Measurements from ENCODE around the gene BIVM. TPM values are rescaled to one million over a fixed set of nuclear protein-coding genes. Genes with fewer than 3 reads are reported as not detected.

Gene BIVM
- total and polyA plus RNA-seq, 2 of the 4 experiments (the other 2 are of a cell fraction) = 7.2 to 12.2 TPM

DNA sequence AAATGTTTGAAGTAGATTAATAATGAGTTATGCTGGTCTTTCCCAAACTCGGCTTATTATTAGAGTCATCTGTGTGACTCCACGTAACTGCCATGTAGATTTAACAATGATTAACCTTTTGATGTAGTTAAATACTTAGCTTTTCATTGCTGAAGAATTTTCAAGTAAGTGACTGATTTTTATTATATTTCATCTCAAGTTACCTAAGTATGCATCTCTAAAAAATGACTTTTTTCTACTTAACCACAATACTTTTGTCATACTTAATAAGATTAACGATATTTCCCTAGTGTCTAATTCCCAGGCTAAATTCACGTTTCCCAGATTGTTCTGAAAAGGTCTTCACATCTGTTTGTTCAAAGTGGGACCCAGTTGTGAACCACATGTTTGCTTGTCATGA is 17.8 kb downstream of the BIVM start:
- no peak overlapping the region for H3K56ac ChIP-seq (ENCODE audit: extremely low read depth, insufficient read depth, low read length)
- no peak overlapping the region for H3K4me2 ChIP-seq (ENCODE audit: low read depth, low read length)
- no TSS peak for BruUV-seq (replicated peaks)
- H4K91ac ChIP-seq (ENCODE audit: insufficient read depth, low read depth, low read length) = no peak overlapping the region
- no peak overlapping the region for H2AFZ ChIP-seq (replicated peaks; ENCODE audit: low read length, poor library complexity)
- H2BK15ac ChIP-seq (ENCODE audit: low read depth, low read length) = no peak overlapping the region
- dilution Hi-C loops (cut with HindIII; ENCODE audit: low sequenced_read_pairs, unreplicated experiment) = no loop called here
- no peak overlapping the region for H3K14ac ChIP-seq (replicated peaks; ENCODE audit: low read depth, low read length)
- no peak overlapping the region for H3K27ac ChIP-seq (ENCODE audit: insufficient read depth, low read length)
- no peak overlapping the region for H2AK9ac ChIP-seq (replicated peaks; ENCODE audit: low read depth, low read length, poor library complexity)
- no peak overlapping the region for H2BK5ac ChIP-seq (ENCODE audit: low read depth, low read length, poor library complexity, severe bottlenecking)
- 90% methylated on average over 2 of the region's 4 CpGs; no CpG with 5 or more reads in 1 of the 2 experiments for WGBS, 2 experiments (ENCODE audit: extremely low coverage in 2 of 2, insufficient read length in 1 of 2)
- peaks cover 4% of the 10 kb centered on the region for H3K4me1 ChIP-seq (ENCODE audit: control insufficient read depth, insufficient read depth, low read length)
- peaks cover 6% of the 10 kb centered on the region for H3K36me3 ChIP-seq (ENCODE audit: control insufficient read depth, insufficient read depth, low read length)
- no peak overlapping the region for H3K4ac ChIP-seq (ENCODE audit: low read depth, low read length)
- H4K20me1 ChIP-seq (ENCODE audit: insufficient read depth, low read length) = no peaks in the 10 kb centered on the region
- no peak for ATAC-seq (ENCODE audit: low read depth)
- no peaks in the 10 kb centered on the region for H3K9me3 ChIP-seq (ENCODE audit: control insufficient read depth, insufficient read depth, low read length)
- H3K18ac ChIP-seq (ENCODE audit: low read depth, low read length) = no peak overlapping the region
- peaks cover 21 to 34% of the 10 kb centered on the region in 2 experiments for H3K79me1 ChIP-seq (ENCODE audit: low read depth in 1 of 2, low read length in 2 of 2)
- H3K23ac ChIP-seq (ENCODE audit: low read depth, low read length) = no peak overlapping the region
- DNase-seq = no peak
- ChIA-PET POLR2A (ENCODE audit: unreplicated experiment) (interaction anchor here (0.6 kb wide), 1 partner anchor 43 kb away, joined by 8 read pairs; the partner anchor contains the start of gene TEX30), CTCF (no interaction called here)
- peaks cover 9% of the 10 kb centered on the region; the same call in 1 of the 2 replicates for H3K9me1 ChIP-seq (ENCODE audit: insufficient read depth, low read length)
- H3K27me3 ChIP-seq (ENCODE audit: control insufficient read depth, insufficient read depth, low read length) = no peaks in the 10 kb centered on the region
- in situ Hi-C loops (cut with MboI; ENCODE audit: low sequenced_read_pairs) = no loop called here
- no peak overlapping the region for H3K4me3 ChIP-seq (ENCODE audit: insufficient read depth, low read depth, low read length)
- H2BK120ac ChIP-seq (ENCODE audit: low read depth, low read length) = no peak overlapping the region
- intact Hi-C loops (cut with micrococcal nuclease) = no loop called here
- no peak overlapping the region for H3K9ac ChIP-seq (ENCODE audit: low read depth, low read length)
- H4K8ac ChIP-seq (ENCODE audit: low read depth in 2 of 2, low read length in 2 of 2) = no peak overlapping the region
- no peak overlapping the region for H2BK20ac ChIP-seq (ENCODE audit: low read depth, low read length)
- H2AK5ac ChIP-seq (ENCODE audit: low read depth, low read length) = no peak overlapping the region
- H4K5ac ChIP-seq (ENCODE audit: low read depth, low read length) = no peak overlapping the region
- TF ChIP-seq, protein P1, sequence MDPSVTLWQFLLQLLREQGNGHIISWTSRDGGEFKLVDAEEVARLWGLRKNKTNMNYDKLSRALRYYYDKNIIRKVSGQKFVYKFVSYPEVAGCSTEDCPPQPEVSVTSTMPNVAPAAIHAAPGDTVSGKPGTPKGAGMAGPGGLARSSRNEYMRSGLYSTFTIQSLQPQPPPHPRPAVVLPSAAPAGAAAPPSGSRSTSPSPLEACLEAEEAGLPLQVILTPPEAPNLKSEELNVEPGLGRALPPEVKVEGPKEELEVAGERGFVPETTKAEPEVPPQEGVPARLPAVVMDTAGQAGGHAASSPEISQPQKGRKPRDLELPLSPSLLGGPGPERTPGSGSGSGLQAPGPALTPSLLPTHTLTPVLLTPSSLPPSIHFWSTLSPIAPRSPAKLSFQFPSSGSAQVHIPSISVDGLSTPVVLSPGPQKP (IDR thresholded peaks at IDR 0.05; ENCODE audit: borderline replicate concordance, low read depth, low read length) = no peak
- TF ChIP-seq MXI1 (IDR thresholded peaks at IDR 0.05; ENCODE audit: borderline replicate concordance, low read depth, low read length) (no peak), CHD1 (IDR thresholded peaks at IDR 0.05; ENCODE audit: low read depth, low read length) (no peak), FOS (IDR thresholded peaks at IDR 0.05; ENCODE audit: low read depth, low read length) (no peak), RCOR1 (IDR thresholded peaks at IDR 0.05; ENCODE audit: insufficient replicate concordance, low read length) (no peak), BHLHE40 (IDR thresholded peaks at IDR 0.05; ENCODE audit: low read depth, low read length) (no peak), RAD21 (IDR thresholded peaks at IDR 0.05; ENCODE audit: low read length) (no peak), MAZ (IDR thresholded peaks at IDR 0.05; ENCODE audit: borderline replicate concordance, low read depth, low read length) (no peak), MAFK (IDR thresholded peaks at IDR 0.05; ENCODE audit: low read depth, low read length) (no peak), RFX5 (IDR thresholded peaks at IDR 0.05; ENCODE audit: low read depth, low read length) (no peak), SMC3 (IDR thresholded peaks at IDR 0.05; ENCODE audit: low read depth, low read length) (no peak), NFE2L2 (IDR thresholded peaks at IDR 0.05; ENCODE audit: low read depth, low read length) (no peak), POLR2A (IDR thresholded peaks at IDR 0.05; ENCODE audit: low read depth, low read length) (no peak), CEBPB (IDR thresholded peaks at IDR 0.05; ENCODE audit: low read depth, low read length) (no peak)
- TF ChIP-seq, protein P2, sequence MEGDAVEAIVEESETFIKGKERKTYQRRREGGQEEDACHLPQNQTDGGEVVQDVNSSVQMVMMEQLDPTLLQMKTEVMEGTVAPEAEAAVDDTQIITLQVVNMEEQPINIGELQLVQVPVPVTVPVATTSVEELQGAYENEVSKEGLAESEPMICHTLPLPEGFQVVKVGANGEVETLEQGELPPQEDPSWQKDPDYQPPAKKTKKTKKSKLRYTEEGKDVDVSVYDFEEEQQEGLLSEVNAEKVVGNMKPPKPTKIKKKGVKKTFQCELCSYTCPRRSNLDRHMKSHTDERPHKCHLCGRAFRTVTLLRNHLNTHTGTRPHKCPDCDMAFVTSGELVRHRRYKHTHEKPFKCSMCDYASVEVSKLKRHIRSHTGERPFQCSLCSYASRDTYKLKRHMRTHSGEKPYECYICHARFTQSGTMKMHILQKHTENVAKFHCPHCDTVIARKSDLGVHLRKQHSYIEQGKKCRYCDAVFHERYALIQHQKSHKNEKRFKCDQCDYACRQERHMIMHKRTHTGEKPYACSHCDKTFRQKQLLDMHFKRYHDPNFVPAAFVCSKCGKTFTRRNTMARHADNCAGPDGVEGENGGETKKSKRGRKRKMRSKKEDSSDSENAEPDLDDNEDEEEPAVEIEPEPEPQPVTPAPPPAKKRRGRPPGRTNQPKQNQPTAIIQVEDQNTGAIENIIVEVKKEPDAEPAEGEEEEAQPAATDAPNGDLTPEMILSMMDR (conservative IDR thresholded peaks at IDR 0.05; ENCODE audit: low read depth, low read length) = no peak
- TF ChIP-seq, protein P3, sequence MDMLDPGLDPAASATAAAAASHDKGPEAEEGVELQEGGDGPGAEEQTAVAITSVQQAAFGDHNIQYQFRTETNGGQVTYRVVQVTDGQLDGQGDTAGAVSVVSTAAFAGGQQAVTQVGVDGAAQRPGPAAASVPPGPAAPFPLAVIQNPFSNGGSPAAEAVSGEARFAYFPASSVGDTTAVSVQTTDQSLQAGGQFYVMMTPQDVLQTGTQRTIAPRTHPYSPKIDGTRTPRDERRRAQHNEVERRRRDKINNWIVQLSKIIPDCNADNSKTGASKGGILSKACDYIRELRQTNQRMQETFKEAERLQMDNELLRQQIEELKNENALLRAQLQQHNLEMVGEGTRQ (IDR thresholded peaks at IDR 0.05; ENCODE audit: low read depth, low read length) = no peak
